Subcutaneous abdominal adipose tissue (tissue), 5 donors: ENCODE data around the gene PEX11B.

Experiments
- H3K27ac ChIP-seq: one replicate; pipeline ENCODE4 v1.7.0; 2013; ENCODE audit warnings: low read depth, mild to moderate bottlenecking, inconsistent platforms, low read length, moderate library complexity
- H3K27me3 ChIP-seq, 5 donors: one replicate each; pipeline ENCODE4 v1.7.0; 2013; ENCODE audit warnings: low read length in 5 of 5, inconsistent platforms in 1 of 5; ENCODE audit not compliant: control insufficient read depth in 5 of 5, insufficient read depth in 4 of 5
- H3K36me3 ChIP-seq, 5 donors: one replicate each; pipeline ENCODE4 v1.7.0; 2013; ENCODE audit warnings: low read length in 5 of 5; ENCODE audit not compliant: control insufficient read depth in 5 of 5, insufficient read depth in 5 of 5
- H3K4me1 ChIP-seq, 5 donors: one replicate each; pipeline ENCODE4 v1.7.0; 2013; ENCODE audit warnings: low read length in 5 of 5, mild to moderate bottlenecking in 3 of 5, moderate library complexity in 1 of 5; ENCODE audit not compliant: control insufficient read depth in 5 of 5, insufficient read depth in 5 of 5
- H3K4me3 ChIP-seq, 5 donors: one replicate each; pipeline ENCODE4 v1.7.0; 2013; ENCODE audit warnings: low read length in 5 of 5, low read depth in 1 of 5
- H3K9ac ChIP-seq, 5 donors: one replicate each; pipeline ENCODE4 v1.7.0; 2013; ENCODE audit warnings: low read length in 5 of 5, mild to moderate bottlenecking in 4 of 5, moderate library complexity in 3 of 5
- H3K9me3 ChIP-seq, 5 donors: one replicate each; pipeline ENCODE4 v1.7.0; 2013; ENCODE audit warnings: low read length in 5 of 5; ENCODE audit not compliant: control insufficient read depth in 5 of 5
- donor health status: healthy.
- donor health status: healthy.
- donor health status: healthy.
- donor health status: healthy.
- donor health status: healthy.

The PEX11B gene

DNA sequence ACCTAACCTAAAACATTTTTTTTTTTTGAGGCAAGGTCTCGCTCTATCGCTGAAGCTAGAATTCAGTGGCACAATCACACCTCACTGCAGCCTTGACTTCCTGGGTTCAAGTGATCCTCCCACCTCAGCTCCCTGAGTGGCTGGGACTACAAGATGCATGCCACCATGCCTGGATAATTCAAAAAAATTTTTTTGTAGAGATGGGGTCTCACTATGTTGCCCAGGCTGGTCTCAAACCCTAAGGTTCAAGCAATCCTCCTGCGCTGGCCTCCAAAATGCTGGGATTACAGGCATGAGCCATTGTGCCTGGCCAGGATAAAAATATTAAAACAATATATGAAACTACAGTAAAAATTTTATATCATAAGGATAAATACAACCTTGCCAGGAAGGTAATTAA, 34.4 kb upstream of the PEX11B start:
- Histone ChIP-seq H3K4me3 (no peak overlapping the region), H3K4me1 (peaks cover 11 to 42% (median 34%) of the 10 kb centered on the region in 5 donors), H3K9ac (no peak overlapping the region), H3K36me3 (peaks cover 0 to 4% (median 4%) of the 10 kb centered on the region in 5 donors), H3K27me3 (no peaks in the 10 kb centered on the region), H3K9me3 (no peaks in the 10 kb centered on the region), H3K27ac (no peak overlapping the region)

DNA sequence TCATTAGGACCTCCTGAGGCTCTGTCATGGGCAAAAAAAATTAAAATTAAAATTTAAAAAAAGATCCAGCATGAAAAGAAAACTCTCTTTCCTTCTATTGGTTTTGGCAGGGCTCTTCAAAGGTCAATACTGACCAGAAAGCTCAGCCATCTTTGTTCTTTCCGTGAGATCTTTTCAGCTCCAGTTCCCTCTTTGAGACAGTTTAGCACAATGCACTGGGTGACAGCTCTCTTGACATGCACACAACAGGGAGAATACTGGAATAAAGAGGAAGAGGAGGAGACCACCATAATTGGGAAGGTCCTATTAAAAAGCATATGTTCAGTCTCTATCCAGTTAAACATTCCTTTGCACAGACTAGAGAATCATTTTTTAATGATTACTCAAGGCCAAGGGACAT, 33.0 kb upstream of the PEX11B start:
- Histone ChIP-seq H3K27ac (no peak overlapping the region), H3K27me3 (no peaks in the 10 kb centered on the region), H3K9ac (no peak overlapping the region), H3K36me3 (peaks cover 0 to 13% (median 10%) of the 10 kb centered on the region in 5 donors), H3K4me3 (no peak overlapping the region), H3K9me3 (no peaks in the 10 kb centered on the region), H3K4me1 (peaks cover 8 to 32% (median 27%) of the 10 kb centered on the region in 5 donors)

DNA sequence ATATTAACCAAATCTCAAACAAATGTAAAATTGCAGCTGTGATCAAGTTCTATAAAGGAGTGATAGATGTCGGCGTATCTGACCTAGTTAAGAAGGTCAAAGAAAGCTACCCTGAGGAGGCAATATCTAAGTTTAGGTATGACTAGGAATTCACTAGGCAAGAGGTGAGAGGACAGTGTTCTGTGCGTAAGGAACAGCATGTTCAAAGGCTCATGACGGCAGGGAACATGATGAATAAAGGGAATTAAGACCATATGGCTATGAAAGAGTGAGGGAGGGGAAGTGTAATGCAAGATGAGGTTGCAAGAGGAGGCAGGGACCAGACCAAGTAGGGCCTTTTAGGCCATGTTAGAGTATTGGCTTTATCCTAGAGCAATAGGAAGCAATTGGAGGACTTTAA, 30.7 kb upstream of the PEX11B start:
- no peak overlapping the region for H3K27ac ChIP-seq
- H3K9ac ChIP-seq = no peak overlapping the region
- H3K4me3 ChIP-seq = no peak overlapping the region
- peaks cover 1 to 17% (median 11%) of the 10 kb centered on the region in 5 donors for H3K36me3 ChIP-seq
- no peaks in the 10 kb centered on the region for H3K27me3 ChIP-seq
- H3K9me3 ChIP-seq = no peaks in the 10 kb centered on the region
- H3K4me1 ChIP-seq = peaks cover 0 to 9% (median 4%) of the 10 kb centered on the region in 5 donors

DNA sequence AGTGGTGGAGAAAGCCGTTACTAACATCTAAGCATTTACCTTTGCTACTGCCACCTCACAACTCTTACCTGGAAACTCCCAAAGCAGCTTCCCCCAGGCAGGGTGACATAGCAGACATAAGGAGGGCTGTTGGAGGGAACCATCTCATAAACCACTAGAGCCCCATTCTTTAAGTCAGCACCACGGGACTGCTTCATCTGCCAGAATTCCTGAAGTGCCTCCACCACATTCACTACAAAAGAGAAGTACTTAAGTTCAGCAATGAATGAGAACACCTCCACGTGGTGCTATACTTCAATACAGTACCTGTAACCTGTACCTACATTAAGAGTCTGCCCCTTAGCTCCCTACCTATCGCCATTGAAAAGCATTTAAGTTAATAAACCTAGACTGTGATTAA, 29.0 kb upstream of the PEX11B start:
- Histone ChIP-seq H3K4me3 (no peak overlapping the region), H3K4me1 (peaks cover 0 to 4% (median 0%) of the 10 kb centered on the region in 5 donors), H3K9me3 (no peaks in the 10 kb centered on the region), H3K36me3 (peaks cover 7 to 25% (median 17%) of the 10 kb centered on the region in 5 donors), H3K27ac (no peak overlapping the region), H3K9ac (no peak overlapping the region), H3K27me3 (no peaks in the 10 kb centered on the region)

DNA sequence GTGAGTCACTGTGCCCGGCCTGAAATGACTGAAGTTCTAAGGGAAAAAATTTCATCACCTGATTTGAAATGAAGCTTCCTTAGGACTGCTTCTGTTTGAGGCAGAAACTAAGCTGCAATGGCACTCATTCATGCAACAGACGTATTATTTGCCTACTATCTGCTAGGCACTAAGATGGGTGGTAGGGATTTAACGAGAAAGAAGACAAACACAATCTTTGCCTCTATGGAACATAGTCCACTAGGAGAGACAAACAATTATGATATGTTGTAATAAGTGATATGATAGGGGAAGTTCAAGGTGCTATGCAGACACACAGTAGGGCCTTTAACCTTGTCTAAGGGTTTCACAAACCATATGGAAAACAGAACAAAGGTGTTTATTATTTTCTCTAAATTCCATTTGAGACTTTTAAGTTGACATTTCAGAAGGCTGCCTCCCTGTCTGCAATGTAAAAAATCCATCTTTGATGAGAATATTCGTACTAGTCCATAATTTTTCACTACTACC, 28.0 kb upstream of the PEX11B start:
- peaks cover 10 to 28% (median 20%) of the 10 kb centered on the region in 5 donors for H3K36me3 ChIP-seq
- no peak overlapping the region for H3K9ac ChIP-seq
- no peaks in the 10 kb centered on the region for H3K9me3 ChIP-seq
- peaks cover 0 to 4% (median 0%) of the 10 kb centered on the region in 5 donors for H3K4me1 ChIP-seq
- no peaks in the 10 kb centered on the region for H3K27me3 ChIP-seq
- no peak overlapping the region for H3K4me3 ChIP-seq
- no peak overlapping the region for H3K27ac ChIP-seq

DNA sequence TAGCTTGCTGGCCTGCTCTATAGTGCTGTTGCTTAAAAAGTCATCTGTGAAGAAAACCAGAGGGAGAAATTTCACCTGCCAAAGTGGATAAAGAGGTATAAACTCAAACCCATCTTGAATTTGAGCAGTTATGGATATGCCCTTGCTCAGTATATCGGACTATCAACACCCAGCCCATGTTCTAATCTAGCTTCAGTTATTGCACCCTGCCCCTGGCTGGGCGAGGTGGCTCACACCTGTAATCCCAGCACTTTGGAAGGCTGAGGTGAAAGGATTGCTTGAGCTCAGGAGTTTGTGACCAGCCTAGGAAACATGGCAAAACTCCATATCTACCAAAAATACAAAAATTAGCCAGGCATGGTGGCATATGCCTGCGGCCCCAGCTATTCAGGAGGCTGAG, 26.0 kb upstream of the PEX11B start:
- H3K27me3 ChIP-seq = no peaks in the 10 kb centered on the region
- H3K36me3 ChIP-seq = peaks cover 10 to 28% (median 22%) of the 10 kb centered on the region in 5 donors
- H3K4me1 ChIP-seq = no peaks in the 10 kb centered on the region
- no peaks in the 10 kb centered on the region for H3K9me3 ChIP-seq
- no peak overlapping the region for H3K4me3 ChIP-seq
- H3K9ac ChIP-seq = no peak overlapping the region
- no peak overlapping the region for H3K27ac ChIP-seq

DNA sequence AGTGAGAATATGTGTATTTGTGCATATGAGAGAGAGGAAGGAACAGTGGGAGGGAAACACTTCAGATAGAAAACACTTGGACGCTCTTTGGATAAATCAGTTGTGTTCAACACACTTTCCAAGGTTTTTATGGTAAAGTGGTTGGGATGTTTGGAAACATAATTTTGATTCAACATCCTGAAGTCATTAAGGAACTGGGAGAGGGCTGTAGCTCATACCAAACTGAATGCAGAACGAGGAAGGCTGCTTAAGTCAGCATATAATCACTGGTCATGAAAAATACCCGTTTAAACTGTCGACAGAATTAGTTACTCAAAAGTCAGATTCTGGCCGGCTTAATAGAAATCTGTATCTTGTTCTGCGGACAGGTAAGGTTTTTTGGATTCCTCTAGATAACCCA, 24.4 kb upstream of the PEX11B start:
- H3K4me1 ChIP-seq = no peaks in the 10 kb centered on the region
- H3K9me3 ChIP-seq = no peaks in the 10 kb centered on the region
- H3K27me3 ChIP-seq = no peaks in the 10 kb centered on the region
- H3K27ac ChIP-seq = no peak overlapping the region
- no peak overlapping the region for H3K9ac ChIP-seq
- H3K4me3 ChIP-seq = no peak overlapping the region
- H3K36me3 ChIP-seq = peaks cover 10 to 25% (median 22%) of the 10 kb centered on the region in 5 donors

DNA sequence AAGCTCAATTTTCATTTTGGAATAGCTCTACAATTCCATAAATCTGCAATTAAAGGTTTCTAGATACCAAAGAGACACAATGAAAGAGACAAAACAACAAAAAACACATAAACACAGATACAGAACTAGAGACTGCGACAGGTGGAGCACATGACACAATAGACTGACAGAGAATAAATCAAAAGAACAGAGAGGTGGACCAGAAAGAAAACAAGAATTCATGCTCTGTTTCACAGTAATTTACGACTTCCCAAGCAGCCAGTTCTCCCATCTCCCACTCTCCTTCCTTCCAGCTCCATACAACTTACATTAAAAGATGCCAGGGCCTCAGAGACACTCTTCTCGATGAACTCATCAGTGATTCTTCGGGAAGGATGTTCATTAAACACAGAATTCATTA, 23.9 kb upstream of the PEX11B start:
- Histone ChIP-seq H3K27ac (no peak overlapping the region), H3K9ac (no peak overlapping the region), H3K36me3 (peaks cover 12 to 25% (median 22%) of the 10 kb centered on the region in 5 donors), H3K4me1 (no peaks in the 10 kb centered on the region), H3K9me3 (no peaks in the 10 kb centered on the region), H3K27me3 (no peaks in the 10 kb centered on the region), H3K4me3 (no peak overlapping the region)

DNA sequence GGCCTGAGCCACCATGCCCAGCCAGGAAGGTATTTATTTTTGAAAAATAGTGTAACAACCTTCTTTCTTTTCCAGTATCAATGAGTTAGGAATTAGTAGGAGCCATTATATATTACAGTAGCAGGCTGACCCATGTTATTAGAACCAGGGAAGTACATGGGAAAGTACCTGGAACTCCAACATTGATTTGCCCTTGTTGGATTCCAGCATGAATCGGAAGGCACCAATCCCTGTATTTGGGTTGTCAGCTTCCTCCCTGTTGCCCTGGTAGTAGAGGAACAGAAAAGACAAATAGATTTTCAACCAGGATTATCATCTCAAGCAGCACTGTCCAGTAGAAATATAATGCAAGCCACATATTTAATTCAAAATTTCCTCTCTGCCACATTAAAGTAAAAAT, 18.9 kb upstream of the PEX11B start:
- Histone ChIP-seq H3K27me3 (no peaks in the 10 kb centered on the region), H3K4me3 (no peak overlapping the region), H3K9me3 (no peaks in the 10 kb centered on the region), H3K27ac (no peak overlapping the region), H3K36me3 (peaks cover 14 to 37% (median 29%) of the 10 kb centered on the region in 5 donors), H3K9ac (no peak overlapping the region), H3K4me1 (peaks cover 0 to 3% (median 0%) of the 10 kb centered on the region in 5 donors)

DNA sequence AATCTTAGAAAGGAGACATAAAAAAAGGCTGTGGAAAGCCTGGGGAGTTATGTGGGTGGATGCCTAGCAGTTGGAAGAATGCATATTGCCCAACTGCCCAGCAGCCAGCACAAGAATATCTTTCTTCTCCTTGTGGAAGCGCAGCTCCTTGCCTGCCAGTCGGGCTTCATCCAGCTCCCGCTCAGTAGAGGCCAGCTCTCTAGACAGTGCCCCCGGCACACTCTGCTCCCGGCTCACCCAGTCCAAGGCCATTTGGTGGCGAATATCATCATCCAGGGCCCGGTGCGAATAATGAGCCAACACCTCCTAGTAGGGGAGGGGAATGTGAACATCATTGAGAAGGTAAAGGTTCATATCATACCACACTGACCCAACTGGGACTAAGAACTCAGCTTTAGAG, 17.7 kb upstream of the PEX11B start:
- Histone ChIP-seq H3K4me1 (peaks cover 0 to 3% (median 0%) of the 10 kb centered on the region in 5 donors), H3K4me3 (no peak overlapping the region), H3K27me3 (no peaks in the 10 kb centered on the region), H3K36me3 (peaks cover 12 to 34% (median 21%) of the 10 kb centered on the region in 5 donors), H3K9me3 (no peaks in the 10 kb centered on the region), H3K27ac (peak overlapping the region; percentile 37), H3K9ac (no peak overlapping the region)
